CD4-positive, alpha-beta T cell treated with Interleukin-1 beta for 1 hour (primary cell): ENCODE results near the gene LRRC27.

Experiments
- DNase-seq, 2 donors: peaks; one replicate each; pipeline ENCODE4 v3.0.0-alpha.2; 2020 to 2022

The LRRC27 gene

DNA sequence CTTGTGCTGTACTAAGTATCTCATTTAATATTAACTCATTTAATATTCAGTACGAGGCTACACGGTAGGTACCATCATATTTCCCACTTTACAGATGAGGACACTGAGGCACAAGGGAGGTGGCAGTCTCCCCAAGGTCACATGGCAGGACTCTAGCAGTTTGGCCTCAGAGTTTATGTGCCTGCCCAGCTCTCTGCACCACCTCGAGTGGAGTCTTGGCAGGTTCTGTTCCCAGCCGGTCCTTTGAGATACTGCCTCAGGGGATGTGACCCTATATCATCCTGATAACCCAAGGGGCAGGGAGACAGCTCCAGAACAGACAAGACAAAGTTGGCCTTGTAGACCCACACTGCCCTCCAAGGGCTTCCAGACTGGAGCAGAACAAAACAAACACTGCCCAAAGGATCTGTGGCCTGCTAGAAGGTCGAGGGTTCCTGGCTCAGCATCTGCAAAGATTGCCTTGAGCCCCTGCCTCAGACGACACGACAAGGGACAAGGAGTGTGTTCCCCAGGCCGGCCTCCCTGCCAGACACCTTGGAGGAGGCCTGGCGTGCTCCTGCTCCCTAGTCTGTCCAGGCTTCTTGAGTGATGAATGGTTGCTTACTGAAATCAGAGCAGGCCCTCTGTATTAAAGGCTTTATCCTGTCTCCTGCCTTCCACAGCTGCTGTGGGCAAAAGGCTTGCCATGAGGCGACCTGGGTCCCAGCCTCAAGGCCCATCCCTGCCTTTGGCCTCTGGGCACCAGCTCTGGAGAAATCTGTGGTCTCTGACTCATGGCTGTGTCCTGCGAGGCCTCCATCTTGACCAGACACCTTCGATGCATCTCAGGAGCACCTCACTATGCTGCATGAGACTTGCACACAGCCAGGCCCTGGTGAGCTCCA lies 61.1 kb downstream of the LRRC27 start:
- no peak for DNase-seq

DNA sequence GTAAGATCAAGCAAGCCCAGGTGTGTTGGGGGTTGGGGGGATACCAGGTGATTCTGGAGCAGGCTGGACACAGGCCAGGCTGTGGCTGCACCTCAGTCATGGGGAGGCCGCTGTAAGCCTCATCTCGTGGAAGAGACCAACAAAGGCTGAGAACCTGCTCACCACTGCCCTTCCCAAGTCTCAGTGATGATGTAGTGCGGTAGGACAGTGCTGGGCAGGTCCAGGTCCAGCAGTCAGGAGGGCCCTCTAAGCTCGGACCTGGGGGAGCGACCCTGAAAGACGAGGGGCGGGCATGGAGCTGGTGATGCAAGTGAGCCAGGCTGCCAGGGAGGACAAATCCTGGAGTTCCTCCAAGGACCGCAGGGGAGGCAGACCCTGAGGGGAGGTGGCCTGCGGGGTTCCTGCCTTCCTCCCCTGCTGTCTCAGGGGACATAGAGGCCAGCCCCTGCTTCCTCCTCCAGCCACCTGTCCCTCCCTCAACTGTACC lies 61.7 kb downstream of the LRRC27 start:
- DNase-seq = no peak

DNA sequence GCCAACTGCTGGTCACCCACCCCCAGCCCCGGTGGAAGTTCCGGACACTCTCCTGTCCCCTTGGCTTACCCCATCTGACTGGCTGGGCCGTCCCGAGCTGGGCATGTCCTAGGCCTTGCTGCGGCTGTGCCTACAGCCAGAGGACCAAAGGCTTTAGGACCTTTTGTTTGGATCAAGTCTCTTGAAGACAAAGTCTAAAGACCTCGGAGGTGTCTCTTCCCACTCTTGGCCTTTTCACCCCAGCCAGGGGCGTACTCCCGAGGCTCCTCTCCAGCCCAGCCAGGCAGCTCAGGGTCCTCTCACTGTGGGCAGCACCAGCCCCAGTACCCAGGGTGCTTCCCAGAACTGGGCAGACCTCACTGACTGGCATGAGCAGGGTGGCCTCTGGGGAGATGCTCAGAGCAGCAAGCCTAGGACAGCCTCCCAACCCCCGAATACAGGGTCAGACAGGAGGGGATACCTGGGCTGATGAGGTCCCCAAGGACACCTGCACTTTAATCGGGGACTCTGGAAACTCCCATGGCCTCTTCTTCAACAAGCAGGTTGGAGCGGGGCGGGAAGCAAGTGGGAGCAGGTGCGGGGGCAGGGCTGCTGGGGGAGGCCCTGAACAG lies 62.3 kb downstream of the LRRC27 start:
- no peak for DNase-seq

DNA sequence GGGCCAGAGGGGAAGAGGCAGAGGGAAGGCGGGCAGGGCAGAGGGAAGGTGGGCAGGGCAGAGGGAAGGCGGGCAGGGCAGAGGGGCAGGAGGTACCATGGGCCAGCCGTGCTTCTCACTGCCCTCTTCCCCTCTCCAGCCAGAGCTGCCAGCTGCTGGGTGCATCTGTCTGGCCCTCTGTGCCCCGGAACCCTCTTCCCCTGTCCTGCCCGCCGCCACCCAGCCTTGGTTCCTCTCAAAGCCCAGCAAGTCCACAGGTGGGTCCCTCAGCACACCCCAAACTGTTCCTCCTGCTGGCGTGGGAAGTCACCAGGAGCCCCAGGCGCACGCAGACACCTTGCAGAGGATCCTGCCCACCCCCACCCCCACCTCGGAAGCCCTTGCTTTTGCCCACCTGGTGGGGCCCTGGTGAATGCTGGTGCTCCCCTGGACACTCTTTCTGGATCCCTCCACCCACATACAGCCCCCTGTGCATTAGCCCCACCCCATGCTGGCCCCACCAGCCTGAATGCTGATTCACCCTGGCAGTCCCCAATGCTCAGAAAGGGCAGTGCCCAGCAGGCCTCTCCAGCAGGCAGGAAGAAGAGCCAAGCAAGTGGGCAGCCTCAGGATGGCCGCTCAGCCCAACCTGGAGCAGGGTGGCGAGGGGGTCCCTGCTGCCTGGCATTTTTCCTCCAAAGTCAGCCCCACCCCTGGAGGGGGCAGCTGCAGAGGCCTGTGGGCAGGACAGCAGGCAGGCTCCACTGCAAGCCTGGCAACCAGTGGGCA lies 63.1 kb downstream of the LRRC27 start:
- DNase-seq = no peak

DNA sequence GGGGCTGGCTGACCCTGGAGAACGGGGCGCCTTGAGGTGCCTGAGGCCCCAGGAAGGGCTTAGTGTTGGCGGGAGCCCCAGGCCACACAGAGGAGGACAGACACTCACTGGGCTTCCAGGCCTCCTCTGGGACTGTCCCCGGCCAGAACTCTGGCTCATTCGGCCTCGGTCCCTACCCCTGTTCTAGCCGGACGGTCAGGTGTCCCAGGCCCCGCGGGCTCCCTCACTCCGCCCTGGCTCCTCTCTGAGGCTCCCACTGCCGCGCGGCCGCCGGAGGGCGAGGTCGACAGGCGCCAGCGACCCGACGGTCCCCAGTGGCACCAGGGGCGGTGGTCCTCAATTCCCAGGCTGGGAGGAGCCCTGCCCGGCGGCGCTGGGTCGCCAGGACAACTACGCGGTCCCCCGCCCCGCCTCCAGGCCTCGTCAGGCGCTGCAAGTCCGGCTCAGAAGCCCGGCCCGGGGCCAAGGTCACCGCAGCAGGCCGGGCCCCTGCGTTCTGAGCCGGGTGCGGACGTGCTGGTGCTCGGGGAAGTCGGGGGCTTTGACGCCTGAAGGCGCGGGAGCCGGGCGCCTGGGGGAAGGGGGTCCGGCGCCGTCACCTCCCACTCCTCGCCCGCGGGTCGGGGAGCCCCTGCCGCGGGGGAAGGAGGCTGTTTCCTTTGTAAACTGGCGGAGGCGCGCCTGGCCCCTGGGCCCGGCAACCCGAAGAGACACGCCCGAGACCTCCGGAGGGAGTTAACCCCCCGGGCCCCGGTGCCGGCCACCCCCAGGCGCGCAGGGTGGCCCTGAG lies 63.9 kb downstream of the LRRC27 start:
- DNase-seq = peak in 1 of 2 donors; percentile 43

DNA sequence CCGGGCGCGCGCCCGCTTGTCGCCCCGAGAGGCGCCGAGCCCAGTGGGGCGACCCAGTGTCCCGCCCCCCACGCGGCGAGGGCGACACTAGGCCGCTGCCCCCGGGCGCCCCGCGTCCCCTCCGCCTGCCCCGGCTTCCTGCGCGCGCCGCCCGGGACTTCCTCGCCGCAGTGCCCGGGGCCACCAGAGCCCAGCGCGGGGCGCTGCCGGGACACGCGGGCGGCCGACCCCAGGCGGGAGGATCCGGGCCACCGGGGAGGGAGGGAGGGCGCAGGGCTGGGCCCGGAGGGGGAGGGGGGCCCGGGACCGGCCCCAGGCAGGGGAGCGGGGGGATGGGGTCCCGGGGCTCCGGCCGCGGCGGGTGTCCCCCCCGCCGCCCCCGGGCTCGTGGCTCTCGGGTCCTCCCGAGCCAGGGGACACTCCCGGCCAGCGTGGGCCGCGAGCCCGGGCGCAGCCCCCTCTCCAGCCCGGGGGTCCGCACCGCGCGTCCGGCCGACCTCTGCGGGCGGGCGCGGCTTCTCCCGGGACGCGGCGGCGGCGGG lies 64.6 kb downstream of the LRRC27 start:
- peak; percentile 80 to 81 for DNase-seq

DNA sequence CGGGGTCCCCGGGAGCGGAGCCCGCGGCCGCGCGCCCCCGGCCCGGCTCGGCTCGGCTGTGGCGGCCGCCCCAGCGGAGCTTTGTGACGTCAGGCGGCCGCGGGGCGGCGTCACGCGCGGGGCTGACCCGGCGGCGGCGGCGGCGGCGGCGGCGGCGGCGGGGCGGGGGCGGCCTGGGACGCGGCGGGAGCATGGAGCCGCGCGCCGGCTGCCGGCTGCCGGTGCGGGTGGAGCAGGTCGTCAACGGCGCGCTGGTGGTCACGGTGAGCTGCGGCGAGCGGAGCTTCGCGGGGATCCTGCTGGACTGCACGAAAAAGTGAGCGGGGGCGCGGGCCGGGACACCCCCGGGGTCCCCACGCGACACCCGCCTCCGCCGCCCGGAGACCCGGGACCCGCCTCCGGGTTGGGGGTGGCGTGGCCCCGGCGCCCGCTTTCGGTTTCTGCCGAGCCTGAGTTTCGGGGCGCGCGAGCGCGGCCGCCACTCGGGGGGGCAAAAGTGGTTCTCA lies 65.1 kb downstream of the LRRC27 start, which contains the start of gene PWWP2B:
TSS of gene PWWP2B (plus strand) at position 165 of the 506 bp plus-strand sequence. CDS start at position 192, 27 bp downstream.
- DNase-seq = peak; percentile 68 to 70

DNA sequence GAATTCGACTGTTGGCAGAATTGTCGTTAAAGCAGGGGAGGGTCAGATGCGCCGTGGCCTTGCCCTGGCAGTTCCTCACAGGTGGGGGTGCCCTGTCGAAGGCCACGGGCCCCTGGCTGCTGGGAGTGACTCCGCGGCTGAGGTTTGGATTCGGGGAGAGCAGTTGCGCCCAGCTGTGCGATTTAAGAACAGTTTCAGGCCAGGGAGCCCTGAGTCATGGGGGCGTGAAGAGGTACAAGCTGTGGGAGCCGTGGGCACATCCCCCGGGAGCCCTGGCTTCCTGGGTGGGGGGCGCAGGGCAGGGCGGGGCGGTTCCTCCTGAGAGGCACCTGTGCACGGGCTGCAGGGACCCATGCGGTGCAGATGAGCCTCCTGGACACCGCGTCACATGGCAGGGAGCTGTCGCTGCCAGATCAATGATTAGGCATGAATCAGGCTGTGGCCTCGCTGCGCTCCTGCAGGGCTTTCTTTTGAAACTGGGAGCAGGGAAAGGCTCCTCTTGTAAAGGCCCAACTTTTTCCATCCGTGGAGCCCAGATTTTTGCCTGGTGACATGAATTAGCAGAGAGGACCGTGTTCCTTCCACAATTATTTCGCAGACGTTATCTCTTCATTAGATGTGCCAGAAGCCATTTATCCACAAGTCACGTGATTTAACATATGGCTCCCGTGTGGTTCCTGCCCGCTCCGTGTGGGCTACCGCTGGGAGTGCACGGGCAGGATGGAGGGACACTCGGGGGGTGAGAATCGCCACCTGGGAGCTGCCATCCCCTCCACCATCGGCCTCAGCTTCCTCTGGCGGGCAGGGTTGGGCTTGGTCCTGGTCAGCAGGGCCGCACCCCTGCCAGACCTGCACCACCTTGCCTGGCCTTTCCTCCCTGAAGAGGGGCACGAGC lies 65.9 kb downstream of the LRRC27 start:
- DNase-seq = peak in 1 of 2 donors; percentile 41

- no peak for DNase-seq
Observed at GRCh38 chr10:132398566-132398991, 66.6 kb downstream of the LRRC27 start.

GRCh38 chr10:132399117-132400035 lies 67.4 kb downstream of the LRRC27 start:
- DNase-seq = no peak

GRCh38 chr10:132400041-132400546 lies 68.1 kb downstream of the LRRC27 start:
- DNase-seq = no peak

GRCh38 chr10:132400547-132401151 lies 68.7 kb downstream of the LRRC27 start:
- no peak for DNase-seq

GRCh38 chr10:132401401-132402118 lies 69.6 kb downstream of the LRRC27 start:
- no peak for DNase-seq

DNA sequence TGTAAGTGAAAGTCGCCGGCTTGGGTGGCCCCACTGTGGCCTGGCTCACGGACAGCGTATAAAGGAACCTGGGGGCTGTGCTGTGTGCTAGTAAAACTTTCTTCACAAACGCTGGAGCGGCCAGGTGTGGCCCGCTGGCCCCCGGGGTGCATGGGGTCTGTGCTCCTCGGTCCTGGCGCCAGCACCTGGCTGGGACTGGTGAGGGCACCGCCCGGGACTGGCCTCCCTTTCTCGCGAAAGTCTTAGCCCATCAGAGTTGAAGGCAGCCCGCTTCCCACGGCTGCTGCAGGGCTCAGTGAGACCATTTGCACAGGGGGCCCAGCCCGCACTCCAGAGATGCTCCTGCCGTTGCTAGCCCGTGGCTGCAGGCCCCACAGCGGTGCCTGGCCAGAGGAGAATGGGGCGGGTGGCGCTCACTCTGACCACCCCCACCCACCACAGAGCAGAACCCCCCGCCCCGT lies 70.8 kb downstream of the LRRC27 start:
- no peak for DNase-seq

DNA sequence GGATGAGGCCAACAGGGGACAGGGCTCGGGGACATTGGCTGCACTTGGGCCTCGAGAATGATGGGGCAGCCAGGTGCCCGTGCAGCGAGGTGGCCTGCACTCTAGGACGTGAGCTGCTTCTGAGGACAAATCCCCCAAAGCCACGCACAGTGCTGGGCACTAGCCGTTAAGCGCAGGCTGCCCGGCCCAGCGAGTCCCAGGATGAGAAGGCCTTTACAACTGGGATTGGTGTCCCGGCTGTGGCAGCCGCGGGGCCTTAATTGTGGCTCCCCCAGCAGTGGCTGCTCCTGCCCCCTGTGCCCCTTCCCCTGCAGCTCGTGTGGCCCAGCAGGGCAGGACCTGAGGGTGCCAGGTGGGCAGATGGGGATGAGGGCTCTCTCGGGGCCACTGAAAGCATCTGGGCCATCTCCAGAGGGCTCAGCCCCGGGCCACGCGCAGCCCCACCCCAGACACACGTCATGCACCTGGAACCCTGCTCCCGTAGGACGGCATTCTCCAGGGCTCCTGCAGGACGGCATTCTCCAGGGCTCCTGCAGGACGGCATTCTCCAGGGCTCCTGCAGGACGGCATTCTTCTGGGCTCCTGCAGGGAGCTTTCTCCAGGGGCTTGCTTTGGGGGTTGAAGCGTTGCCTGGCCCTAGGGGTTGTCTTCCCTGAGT lies 71.6 kb downstream of the LRRC27 start:
- no peak for DNase-seq

- no peak for DNase-seq
Observed at GRCh38 chr10:132404169-132404880, 72.3 kb downstream of the LRRC27 start.
